NCI-H187 treated with DMSO at 0.1 percent for 48 hours (cell line): ENCODE data around the gene CCDC121.
"Not testable (repeated sequence)": the region's sequence is repeated elsewhere in the genome, so short reads cannot be mapped to it uniquely, and the experiment has no call there.

Experiments
- DNase-seq: peaks from one replicate; lab custom pipeline; 2025; lab: John Stamatoyannopoulos, UW

CCDC121 gene

GRCh38 chr2:27636766-27637165 is 8.0 kb upstream of the CCDC121 start:
- no peak for DNase-seq

- DNase-seq: no peak
Measured at GRCh38 chr2:27634291-27634690, 5.5 kb upstream of the CCDC121 start.

GRCh38 chr2:27630257-27630656 is 1.4 kb upstream of the CCDC121 start:
- DNase-seq: not testable (repeated sequence)

GRCh38 chr2:27627963-27628766 is 647 bp downstream of the CCDC121 start:
- DNase-seq: no peak

- DNase-seq: not testable (repeated sequence)
Measured at GRCh38 chr2:27626921-27627320, 1.9 kb downstream of the CCDC121 start.

GRCh38 chr2:27626323-27626722 is 2.5 kb downstream of the CCDC121 start:
- DNase-seq: not testable (repeated sequence)

- DNase-seq: no peak
Measured at GRCh38 chr2:27624943-27625342, 3.9 kb downstream of the CCDC121 start.

- no peak for DNase-seq
Measured at GRCh38 chr2:27622921-27623384, 5.9 kb downstream of the CCDC121 start.

- no peak for DNase-seq
Measured at GRCh38 chr2:27621524-27621923, 7.3 kb downstream of the CCDC121 start.

- no peak for DNase-seq
Measured at GRCh38 chr2:27615316-27615715, 13.5 kb downstream of the CCDC121 start.

- DNase-seq: no peak
Measured at GRCh38 chr2:27613985-27614384, 14.8 kb downstream of the CCDC121 start.

GRCh38 chr2:27606611-27607010 is 22.2 kb downstream of the CCDC121 start:
- no peak for DNase-seq

- no peak for DNase-seq
Measured at GRCh38 chr2:27596627-27597026, 32.2 kb downstream of the CCDC121 start.

GRCh38 chr2:27595412-27595811 is 33.4 kb downstream of the CCDC121 start:
- DNase-seq: not testable (repeated sequence)

- not testable (repeated sequence) for DNase-seq
Measured at GRCh38 chr2:27594020-27594703, 34.6 kb downstream of the CCDC121 start.

GRCh38 chr2:27593240-27593639 is 35.6 kb downstream of the CCDC121 start:
- DNase-seq: no peak

GRCh38 chr2:27591745-27592144 is 37.1 kb downstream of the CCDC121 start:
- no peak for DNase-seq

GRCh38 chr2:27588308-27588707 is 40.5 kb downstream of the CCDC121 start:
- no peak for DNase-seq

GRCh38 chr2:27587025-27587424 is 41.8 kb downstream of the CCDC121 start:
- no peak for DNase-seq

- no peak for DNase-seq
Measured at GRCh38 chr2:27584597-27584996, 44.2 kb downstream of the CCDC121 start.

- no peak for DNase-seq
Measured at GRCh38 chr2:27583390-27583915, 45.4 kb downstream of the CCDC121 start.

- DNase-seq: peak; percentile 95
Measured at GRCh38 chr2:27582695-27583389, 46.0 kb downstream of the CCDC121 start, which contains the start of gene ZNF512. Gene ZNF512 (plus strand): TSS chr2:27583042. CDS start chr2:27583113, 71 bp downstream.
